SK-N-SH treated with all-trans-retinoic acid at 6 μM for 48 hours (cell line): Measurements from ENCODE around the gene DVL1.

Experiments used
- ATAC-seq: fragments of 200-7000 bp; cut with Tn5 transposase; 3 replicates; pipeline ENCODE4 v1.9.1; 2020; ENCODE audit warnings: mild to moderate bottlenecking, moderate library complexity
- ARNTL ChIP-seq: fragments of 450-650 bp; formaldehyde crosslinking; IDR thresholded peaks from 2 replicates; pipeline ENCODE4 v1.5.0; 2020; ENCODE audit warnings: low read depth, mild to moderate bottlenecking, moderate library complexity, borderline replicate concordance
- BACH2 ChIP-seq: fragments of 250-450 bp; sonication (Bioruptor Pico); IDR thresholded peaks from 2 replicates; pipeline ENCODE4 v1.9.0; 2021; ENCODE audit warnings: mild to moderate bottlenecking, borderline replicate concordance
- CREB5 ChIP-seq: fragments of 250-450 bp; sonication (Bioruptor Pico); IDR thresholded peaks from 2 replicates; pipeline ENCODE4 v1.5.1; 2020; ENCODE audit warnings: low read depth, mild to moderate bottlenecking, moderate library complexity
- ESRRG ChIP-seq: fragments of 250-450 bp; sonication (Bioruptor Pico); IDR thresholded peaks from 2 replicates; pipeline ENCODE4 v1.6.1; 2021; ENCODE audit warnings: mild to moderate bottlenecking
- ISL1 ChIP-seq: fragments of 250-450 bp; sonication (Bioruptor Pico); IDR thresholded peaks from 2 replicates; pipeline ENCODE4 v2.1.2; 2022; ENCODE audit warnings: mild to moderate bottlenecking, moderate library complexity
- PATZ1 ChIP-seq: fragments of 250-450 bp; sonication (Bioruptor Pico); IDR thresholded peaks from 2 replicates; pipeline ENCODE4 v1.8.0; 2020; ENCODE audit warnings: mild to moderate bottlenecking, moderate library complexity, borderline replicate concordance
- POU6F1 ChIP-seq: fragments of 250-450 bp; sonication (Bioruptor Pico); IDR thresholded peaks from 2 replicates; pipeline ENCODE4 v1.8.0; 2021; ENCODE audit warnings: low read depth, mild to moderate bottlenecking, moderate library complexity, borderline replicate concordance
- PPARA ChIP-seq: fragments of 250-450 bp; sonication (Bioruptor Pico); IDR thresholded peaks from 2 replicates; pipeline ENCODE4 v1.5.0; 2020; ENCODE audit warnings: mild to moderate bottlenecking, borderline replicate concordance
- RARB ChIP-seq: fragments of 250-450 bp; sonication (Bioruptor Pico); IDR thresholded peaks from 2 replicates; pipeline ENCODE4 v1.8.0; 2021; ENCODE audit warnings: mild to moderate bottlenecking, moderate library complexity
- SNAI2 ChIP-seq: fragments of 250-450 bp; sonication (Bioruptor Pico); IDR thresholded peaks from 2 replicates; pipeline ENCODE4 v1.5.0; 2020; ENCODE audit warnings: mild to moderate bottlenecking, moderate library complexity
- TCF4 ChIP-seq: fragments of 250-450 bp; sonication (Bioruptor Pico); IDR thresholded peaks from 2 replicates; pipeline ENCODE4 v1.8.0; 2021; ENCODE audit warnings: mild to moderate bottlenecking, moderate library complexity, borderline replicate concordance
- TOX ChIP-seq: fragments of 250-450 bp; sonication (Bioruptor Pico); IDR thresholded peaks from 2 replicates; pipeline ENCODE4 v1.8.0; 2021; ENCODE audit warnings: mild to moderate bottlenecking, moderate library complexity, borderline replicate concordance
- TSHZ2 ChIP-seq: fragments of 250-450 bp; sonication (Bioruptor Pico); IDR thresholded peaks from 2 replicates; pipeline ENCODE4 v1.5.0; 2020; ENCODE audit warnings: mild to moderate bottlenecking, moderate library complexity
- ZC3H10 ChIP-seq: fragments of 250-450 bp; sonication (Bioruptor Pico); IDR thresholded peaks from 2 replicates; pipeline ENCODE4 v1.5.1; 2021; ENCODE audit warnings: mild to moderate bottlenecking, moderate library complexity
- ZFP3 ChIP-seq: fragments of 250-450 bp; sonication (Bioruptor Pico); IDR thresholded peaks from 2 replicates; pipeline ENCODE4 v1.5.0; 2020; ENCODE audit warnings: mild to moderate bottlenecking, moderate library complexity
- ZFP30 ChIP-seq: fragments of 450-650 bp; formaldehyde crosslinking; IDR thresholded peaks from 2 replicates; pipeline ENCODE4 v1.5.0; 2022; ENCODE audit warnings: mild to moderate bottlenecking, moderate library complexity
- ZNF565 ChIP-seq: fragments of 450-650 bp; formaldehyde crosslinking; conservative IDR thresholded peaks from 2 replicates; pipeline ENCODE4 v1.5.0; 2020; ENCODE audit warnings: low read depth, mild to moderate bottlenecking, moderate library complexity
- ZNF70 ChIP-seq: fragments of 450-650 bp; formaldehyde crosslinking; IDR thresholded peaks from 2 replicates; pipeline ENCODE4 v1.5.0; 2020; ENCODE audit warnings: mild to moderate bottlenecking, moderate library complexity
- ZNF8 ChIP-seq: fragments of 450-650 bp; formaldehyde crosslinking; IDR thresholded peaks from 2 replicates; pipeline ENCODE4 v1.5.0; 2020; ENCODE audit warnings: mild to moderate bottlenecking, moderate library complexity
- TF ChIP-seq, protein P1 (sequence below): fragments of 250-450 bp; sonication (Bioruptor Pico); IDR thresholded peaks from 2 replicates; pipeline ENCODE4 v1.5.1; 2021; ENCODE audit warnings: mild to moderate bottlenecking, moderate library complexity

Gene DVL1

DNA sequence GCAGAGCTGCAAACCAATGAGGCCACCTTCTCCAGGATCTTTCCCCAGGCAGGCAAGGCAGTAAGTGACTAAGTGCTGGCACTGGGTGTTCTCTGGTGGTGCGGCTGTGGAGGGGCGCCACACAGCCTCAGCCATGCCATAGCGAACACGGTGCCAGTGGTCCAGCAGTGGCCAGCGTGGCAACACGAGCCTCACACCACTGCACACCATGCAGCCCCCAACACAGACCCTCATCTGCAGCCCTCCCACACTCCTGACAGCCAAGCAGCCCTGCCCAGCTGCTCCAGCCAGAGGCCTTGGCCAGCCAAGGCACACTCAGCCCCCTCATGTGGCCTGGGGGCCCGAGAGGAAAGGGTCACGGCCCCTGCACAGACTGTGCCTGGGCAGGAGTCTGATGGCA is 27.7 kb downstream of the DVL1 start:
- no peak for TF ChIP-seq PPARA (CRISPR knock-in tag)
- TF ChIP-seq ISL1 (CRISPR knock-in tag) = no peak
- TF ChIP-seq POU6F1 (CRISPR knock-in tag) = no peak
- TF ChIP-seq ZNF8 (CRISPR knock-in tag) = no peak
- TF ChIP-seq TCF4 = no peak
- TF ChIP-seq ZC3H10 = no peak
- no peak for TF ChIP-seq RARB (CRISPR knock-in tag)
- TF ChIP-seq ZFP30 (CRISPR knock-in tag) = no peak
- no peak for TF ChIP-seq ZFP3 (CRISPR knock-in tag)
- TF ChIP-seq BACH2 (CRISPR knock-in tag) = no peak
- no peak for TF ChIP-seq ZNF70 (CRISPR knock-in tag)
- ATAC-seq = no peak

- no peak for ATAC-seq
- TF ChIP-seq ZNF70 (CRISPR knock-in tag) = no peak
- TF ChIP-seq ARNTL (CRISPR knock-in tag) = no peak
- no peak for TF ChIP-seq CREB5 (CRISPR knock-in tag)
- TF ChIP-seq ZFP30 (CRISPR knock-in tag) = no peak
- no peak for TF ChIP-seq TOX (CRISPR knock-in tag)
- no peak for TF ChIP-seq ZNF565
- no peak for TF ChIP-seq BACH2 (CRISPR knock-in tag)
- no peak for TF ChIP-seq SNAI2 (CRISPR knock-in tag)
- no peak for TF ChIP-seq PPARA (CRISPR knock-in tag)
Observed at GRCh38 chr1:1320666-1321448, 28.4 kb downstream of the DVL1 start.

- no peak for ATAC-seq
- TF ChIP-seq TOX (CRISPR knock-in tag) = no peak
- TF ChIP-seq ESRRG (CRISPR knock-in tag) = no peak
- no peak for TF ChIP-seq ISL1 (CRISPR knock-in tag)
- TF ChIP-seq, protein P1, sequence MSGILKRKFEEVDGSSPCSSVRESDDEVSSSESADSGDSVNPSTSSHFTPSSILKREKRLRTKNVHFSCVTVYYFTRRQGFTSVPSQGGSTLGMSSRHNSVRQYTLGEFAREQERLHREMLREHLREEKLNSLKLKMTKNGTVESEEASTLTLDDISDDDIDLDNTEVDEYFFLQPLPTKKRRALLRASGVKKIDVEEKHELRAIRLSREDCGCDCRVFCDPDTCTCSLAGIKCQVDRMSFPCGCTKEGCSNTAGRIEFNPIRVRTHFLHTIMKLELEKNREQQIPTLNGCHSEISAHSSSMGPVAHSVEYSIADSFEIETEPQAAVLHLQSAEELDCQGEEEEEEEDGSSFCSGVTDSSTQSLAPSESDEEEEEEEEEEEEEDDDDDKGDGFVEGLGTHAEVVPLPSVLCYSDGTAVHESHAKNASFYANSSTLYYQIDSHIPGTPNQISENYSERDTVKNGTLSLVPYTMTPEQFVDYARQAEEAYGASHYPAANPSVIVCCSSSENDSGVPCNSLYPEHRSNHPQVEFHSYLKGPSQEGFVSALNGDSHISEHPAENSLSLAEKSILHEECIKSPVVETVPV (CRISPR knock-in tag) = no peak
- TF ChIP-seq TSHZ2 = no peak
Observed at GRCh38 chr1:1319646-1319941, 29.6 kb downstream of the DVL1 start.

DNA sequence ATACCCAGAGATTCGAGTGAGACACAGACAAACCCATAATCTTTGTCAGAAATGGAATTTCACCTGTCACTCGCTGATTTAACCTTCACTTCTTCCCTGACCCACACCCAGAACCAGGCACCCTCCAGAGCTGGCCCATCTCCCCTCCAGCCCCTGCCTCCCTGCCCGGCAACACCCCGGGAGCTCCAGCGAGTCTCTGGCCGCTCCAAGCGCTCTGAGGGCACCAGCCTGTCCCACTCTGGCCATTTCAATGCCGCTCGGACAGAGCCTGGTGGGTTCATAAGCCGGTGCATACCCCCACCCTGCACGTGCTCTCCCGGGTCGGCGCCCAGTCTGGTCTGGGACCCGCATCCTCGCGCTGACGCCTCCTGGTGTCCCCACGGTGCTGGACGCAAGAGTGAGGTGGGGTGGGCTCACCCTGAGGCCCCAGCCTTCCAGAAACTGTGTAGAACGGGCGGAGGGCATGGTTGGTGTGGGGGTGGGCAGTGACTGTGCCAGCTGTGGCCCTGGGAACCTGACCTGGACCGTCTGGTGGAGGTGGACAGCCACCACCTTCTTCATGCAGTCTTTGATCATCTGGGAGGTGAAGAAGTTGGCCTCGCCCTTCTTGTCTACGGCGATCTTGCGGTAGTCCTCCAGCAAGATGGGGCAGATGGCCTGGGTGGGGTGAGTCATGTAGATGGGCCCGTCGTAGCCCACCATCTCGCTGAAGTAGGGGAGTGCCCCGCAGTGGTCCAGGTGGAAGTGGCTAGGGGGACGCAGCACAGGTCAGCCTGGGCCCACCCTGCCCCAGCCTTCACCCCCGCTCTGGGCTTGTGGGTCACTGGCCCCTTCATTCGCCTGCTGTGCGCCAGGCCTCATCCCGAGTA is 30.2 kb downstream of the DVL1 start:
- TF ChIP-seq RARB (CRISPR knock-in tag) (no peak), CREB5 (CRISPR knock-in tag) (no peak), ZC3H10 (no peak), TOX (CRISPR knock-in tag) (no peak), SNAI2 (CRISPR knock-in tag) (no peak), PATZ1 (CRISPR knock-in tag) (no peak), ESRRG (CRISPR knock-in tag) (no peak), ZFP3 (CRISPR knock-in tag) (no peak)
- no peak; the same call in 2 of the 3 replicates for ATAC-seq
